ENCODE data around the gene SMTNL1.

DNA sequence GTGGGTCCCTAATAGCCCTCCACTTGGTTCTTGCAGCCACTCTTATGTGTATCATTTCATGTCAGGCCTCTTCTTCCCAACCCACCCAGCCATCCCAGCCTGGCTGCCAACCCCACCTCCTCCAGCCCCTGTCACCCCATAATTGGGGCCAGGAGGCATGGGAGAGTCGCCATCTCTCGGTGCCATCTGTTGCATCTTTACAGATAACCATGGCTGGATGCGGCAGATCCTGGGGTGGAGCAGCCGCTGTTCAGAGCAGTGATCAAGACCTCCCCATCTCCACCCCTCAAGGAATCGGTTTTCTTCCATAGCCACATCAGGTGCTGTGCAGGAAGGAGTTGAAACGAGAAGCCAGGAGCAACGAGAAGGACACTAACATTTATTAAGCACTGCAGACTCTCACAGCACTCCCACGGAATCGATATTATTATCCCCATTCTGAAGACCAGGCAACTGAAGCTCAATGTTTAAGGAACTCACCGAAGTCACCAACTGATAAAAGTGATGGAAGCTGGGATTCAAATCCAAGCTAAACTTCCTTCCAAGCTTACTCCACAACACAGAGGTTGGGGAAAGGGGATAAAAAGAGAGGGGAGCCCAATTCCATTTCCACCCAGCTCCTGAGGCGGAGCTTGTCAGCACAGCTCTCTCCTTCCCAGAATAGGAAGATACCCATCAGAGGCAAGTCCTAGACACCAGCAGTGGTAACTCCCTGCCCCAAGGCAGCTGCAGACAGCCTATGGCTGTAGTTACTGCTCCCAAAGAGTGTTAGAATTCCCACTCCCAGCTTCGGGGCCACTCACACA is 24.5 kb upstream of the SMTNL1 start:
- TF ChIP-seq POLR2A (IDR thresholded peaks at IDR 0.05): no peak
- TF ChIP-seq, protein P1, sequence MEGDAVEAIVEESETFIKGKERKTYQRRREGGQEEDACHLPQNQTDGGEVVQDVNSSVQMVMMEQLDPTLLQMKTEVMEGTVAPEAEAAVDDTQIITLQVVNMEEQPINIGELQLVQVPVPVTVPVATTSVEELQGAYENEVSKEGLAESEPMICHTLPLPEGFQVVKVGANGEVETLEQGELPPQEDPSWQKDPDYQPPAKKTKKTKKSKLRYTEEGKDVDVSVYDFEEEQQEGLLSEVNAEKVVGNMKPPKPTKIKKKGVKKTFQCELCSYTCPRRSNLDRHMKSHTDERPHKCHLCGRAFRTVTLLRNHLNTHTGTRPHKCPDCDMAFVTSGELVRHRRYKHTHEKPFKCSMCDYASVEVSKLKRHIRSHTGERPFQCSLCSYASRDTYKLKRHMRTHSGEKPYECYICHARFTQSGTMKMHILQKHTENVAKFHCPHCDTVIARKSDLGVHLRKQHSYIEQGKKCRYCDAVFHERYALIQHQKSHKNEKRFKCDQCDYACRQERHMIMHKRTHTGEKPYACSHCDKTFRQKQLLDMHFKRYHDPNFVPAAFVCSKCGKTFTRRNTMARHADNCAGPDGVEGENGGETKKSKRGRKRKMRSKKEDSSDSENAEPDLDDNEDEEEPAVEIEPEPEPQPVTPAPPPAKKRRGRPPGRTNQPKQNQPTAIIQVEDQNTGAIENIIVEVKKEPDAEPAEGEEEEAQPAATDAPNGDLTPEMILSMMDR (IDR thresholded peaks at IDR 0.05): no peak
